ENCODE data around the gene MSH3.
"Not testable (repeated sequence)": the region's sequence is repeated elsewhere in the genome, so short reads cannot be mapped to it uniquely, and the experiment has no call there.

Gene MSH3

DNA sequence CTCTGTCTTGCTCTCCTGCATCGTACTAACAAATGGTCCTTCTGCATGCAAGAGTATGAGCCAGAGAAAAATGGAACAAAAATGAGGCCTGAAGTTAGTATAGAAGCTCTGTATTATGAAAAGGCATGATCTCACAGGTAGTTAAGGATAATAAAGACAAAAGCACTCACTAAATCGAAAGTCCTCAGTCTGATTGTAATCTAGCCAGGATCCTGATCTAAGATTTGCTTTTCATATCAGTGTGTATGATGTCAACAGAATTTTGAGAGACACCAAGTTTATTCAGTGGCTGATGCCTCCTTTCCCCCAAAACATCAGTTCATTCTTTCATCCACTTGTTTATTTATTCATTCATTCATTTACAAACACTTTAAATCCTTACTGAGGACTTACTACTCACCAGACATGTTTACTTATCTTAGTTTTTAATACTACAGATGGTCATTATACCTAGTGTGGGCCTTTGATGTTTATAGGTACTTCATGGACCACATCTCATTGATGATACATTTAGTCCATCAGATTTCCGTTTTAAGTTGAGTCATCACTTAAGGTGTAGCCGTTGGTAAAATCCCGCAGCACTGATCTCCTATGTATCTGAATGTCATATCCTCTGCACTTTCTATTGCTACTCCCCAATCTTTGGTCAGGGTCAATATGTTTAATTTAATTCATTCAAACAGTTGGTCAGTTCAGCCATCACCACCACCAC, 105.6 kb downstream of the MSH3 start:
- DNase-seq, result no peak

DNA sequence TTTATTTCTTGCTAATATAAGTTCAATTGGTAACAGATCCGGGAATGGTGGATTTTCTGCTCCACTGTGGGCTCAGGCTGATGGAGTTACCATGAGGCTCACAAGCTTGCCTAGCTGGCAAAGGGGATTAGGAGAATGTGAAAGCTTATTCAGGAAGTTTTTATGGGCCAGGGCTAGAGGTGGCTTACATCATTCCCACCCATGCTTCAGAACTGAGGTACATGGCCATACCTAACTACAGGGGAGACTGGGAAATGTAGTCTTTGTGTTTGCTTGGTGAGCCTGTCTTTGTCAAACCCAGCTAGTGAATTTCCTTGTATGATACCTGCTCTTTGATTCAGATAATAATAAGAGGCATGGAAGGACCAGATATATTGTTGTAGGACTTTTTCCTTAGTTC, 106.2 kb downstream of the MSH3 start:
- no peak for DNase-seq

DNA sequence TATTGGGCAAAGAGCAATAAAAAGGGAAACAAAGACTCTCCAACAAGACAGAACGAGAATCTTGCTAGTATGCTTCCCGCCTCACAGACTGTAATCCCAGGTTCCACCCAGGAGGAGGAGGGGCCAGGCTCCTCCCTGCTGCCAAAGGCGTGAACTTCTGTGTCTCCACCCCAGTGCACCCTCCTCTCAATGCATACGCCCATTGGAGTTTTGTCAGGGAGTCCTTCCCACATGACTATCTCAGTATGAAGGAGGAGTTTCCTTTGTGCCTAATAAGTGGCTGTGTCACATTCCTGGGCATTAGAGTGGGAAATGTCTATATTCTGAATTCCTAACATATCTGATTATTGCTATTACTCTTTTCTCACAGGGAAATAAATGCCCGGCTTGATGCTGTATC, 106.7 kb downstream of the MSH3 start:
- no peak for DNase-seq

DNA sequence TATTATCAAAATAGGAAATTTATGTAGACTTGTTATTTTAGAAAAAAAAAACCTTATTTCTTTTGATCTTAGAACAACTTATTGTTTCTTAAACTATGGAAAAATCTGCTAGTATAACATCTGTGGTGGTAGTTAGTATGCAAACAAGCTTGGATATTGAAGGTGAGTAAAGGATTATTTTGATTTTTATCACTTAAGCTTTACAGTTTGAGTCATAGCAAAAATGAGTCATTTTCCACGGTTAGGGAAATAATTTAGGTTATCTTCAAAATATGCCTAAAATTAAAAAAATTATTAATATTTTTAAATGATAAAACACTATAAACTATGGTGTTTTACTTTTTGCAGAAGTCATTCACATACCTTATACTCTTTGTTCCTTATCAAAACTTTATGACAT, 107.5 kb downstream of the MSH3 start:
- DNase-seq, result no peak

DNA sequence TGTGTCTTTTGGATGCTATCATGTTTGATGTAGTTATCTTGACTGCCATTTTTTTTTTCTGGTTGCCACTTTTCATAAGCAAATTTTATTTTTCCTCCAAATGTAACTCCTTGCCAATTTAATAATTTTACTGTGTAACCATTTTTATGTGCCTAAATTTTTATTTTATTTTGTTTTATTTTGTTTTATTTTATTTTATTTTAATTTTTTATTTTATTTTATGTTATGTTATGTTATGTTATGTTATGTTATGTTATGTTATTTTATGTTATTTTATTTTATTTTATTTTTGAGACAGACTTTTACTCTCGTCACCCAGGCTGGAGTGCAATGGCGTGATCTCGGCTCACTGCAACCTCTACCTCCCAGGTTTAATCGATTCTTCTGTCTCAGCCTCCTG, 108.1 kb downstream of the MSH3 start:
- no peak for DNase-seq

DNA sequence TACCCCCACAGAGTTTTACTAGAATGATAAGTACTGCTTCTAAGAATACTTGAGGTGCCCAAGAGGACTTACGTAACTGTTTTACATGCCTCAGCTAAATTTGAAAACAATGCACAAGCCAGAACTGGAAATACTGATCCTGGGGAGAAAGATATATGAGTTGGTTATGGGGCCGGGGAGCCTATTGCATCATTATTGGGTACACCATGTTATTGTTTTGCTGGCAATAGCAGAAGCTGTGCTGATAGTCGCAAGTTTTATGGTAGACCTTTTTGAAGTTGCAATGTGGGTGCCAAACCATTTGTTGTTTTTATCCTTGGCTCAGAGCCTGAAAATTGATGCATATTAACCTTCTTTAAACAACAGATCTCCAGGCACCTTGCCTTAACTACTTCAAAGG, 108.8 kb downstream of the MSH3 start:
- no peak for DNase-seq

DNA sequence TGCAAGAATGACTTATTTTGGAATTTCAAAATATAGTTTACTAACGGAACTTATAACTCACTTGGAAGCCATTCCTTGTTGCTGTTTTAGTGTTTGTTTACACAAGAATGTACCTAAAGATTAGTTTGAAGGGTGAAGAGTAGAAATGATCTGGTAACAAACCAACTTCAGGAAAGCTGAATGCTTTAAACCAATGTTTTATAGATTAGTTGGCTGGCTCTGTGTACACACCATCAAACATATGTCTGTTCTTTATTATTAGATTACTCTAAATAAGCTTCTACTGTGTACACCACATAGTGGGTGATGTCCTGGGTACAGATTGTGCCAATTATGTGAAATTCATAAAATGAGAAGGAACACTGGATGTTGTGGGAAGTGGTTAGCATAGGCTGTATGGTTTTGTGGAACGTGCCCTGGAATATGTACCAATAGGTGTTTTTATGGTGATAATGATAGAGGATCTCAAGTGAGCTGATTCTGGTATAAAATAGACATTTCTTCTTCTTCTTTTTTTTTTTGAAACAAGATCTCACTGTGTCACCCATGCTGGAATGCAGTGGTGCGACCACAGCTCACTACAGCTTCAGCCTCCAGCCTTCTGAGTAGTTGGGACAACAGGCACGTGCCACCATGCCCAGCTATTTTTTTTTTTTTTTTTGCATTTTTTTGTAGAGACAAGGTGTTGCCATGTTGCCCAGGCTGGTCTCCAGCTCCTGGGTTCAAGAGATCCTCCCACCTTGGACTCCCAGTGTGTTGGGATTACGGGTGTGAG, 109.6 kb downstream of the MSH3 start:
- no peak for DNase-seq

DNA sequence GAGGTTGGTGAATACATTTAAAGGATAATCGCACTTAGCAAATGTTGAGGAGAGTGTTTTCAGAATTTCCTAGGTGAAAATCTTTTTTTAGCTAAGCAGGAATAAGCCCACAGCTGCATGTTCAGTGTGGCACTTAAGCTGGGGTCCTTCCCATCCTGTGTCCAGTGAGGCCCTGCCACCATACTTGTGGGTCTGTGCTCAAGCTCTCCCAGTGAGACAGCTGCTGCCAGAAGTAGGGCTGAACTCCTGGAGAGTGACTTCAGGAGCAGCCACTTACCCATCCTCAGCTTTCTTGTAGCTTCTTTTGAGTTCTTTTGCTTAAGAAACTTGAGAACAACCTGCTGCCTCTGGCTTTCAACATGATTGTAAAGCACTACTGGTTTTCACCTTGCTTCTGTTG, 110.3 kb downstream of the MSH3 start:
- DNase-seq, result no peak

DNA sequence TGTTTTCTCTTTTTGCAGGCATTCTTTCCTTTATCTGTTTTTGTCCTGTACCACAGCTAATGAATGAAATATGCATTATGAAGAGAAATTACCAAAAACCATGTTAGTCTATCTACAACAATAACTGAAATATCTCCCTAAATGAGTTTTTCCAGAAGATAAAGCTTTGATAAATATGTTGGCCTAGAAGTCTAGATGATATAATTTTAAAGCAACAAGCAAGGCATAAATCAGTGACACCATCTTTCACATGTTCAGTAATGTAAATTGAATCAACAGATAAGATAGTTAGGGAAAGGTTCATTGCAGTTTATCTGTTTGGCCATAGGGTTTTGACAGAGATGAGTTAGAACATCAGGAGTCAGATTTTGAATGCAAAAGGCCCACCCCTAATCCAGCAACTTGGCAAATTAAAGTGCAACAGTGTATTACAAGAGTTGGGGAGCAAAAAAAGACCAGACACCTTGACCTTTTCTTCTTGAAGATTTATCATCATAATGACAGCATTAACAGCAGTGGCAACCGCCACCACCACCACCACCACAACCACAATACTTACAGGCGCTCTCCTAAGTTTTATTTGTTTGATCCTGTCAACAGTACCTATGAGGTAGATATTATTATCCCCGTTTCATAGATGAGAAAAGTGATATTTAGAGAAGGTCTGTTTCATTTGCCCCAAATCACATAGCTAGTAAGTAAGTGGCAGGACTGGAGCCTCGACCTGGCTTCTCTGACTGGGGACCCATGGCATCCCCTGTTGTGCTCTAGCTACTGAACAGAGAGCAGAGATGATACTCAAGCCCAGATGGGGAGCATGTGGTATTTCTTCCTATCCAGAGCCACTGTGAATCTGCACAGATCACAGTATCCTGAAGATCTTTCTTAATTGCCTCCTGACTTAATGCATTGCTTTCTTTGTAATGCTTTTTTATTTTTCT, 123.2 kb downstream of the MSH3 start:
- DNase-seq, result no peak

DNA sequence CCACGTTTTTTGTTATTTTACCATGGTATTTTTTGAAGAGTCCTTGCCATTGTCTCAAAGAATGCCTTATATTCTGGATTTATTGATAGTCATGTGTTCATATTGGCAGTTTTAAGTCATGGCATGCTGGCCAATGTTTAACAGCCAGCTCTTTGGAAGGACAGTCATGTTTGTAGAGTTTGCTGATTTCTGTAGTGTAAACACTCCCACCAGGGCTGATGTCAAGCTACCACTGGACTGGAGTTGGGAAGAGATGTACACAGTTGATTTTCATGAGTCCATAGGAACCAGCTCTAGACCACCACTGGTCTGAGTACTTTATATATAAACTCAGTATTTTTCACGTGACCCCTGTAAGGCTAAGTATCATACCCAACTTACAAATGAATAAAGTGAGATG, 125.6 kb downstream of the MSH3 start:
- no peak for DNase-seq

DNA sequence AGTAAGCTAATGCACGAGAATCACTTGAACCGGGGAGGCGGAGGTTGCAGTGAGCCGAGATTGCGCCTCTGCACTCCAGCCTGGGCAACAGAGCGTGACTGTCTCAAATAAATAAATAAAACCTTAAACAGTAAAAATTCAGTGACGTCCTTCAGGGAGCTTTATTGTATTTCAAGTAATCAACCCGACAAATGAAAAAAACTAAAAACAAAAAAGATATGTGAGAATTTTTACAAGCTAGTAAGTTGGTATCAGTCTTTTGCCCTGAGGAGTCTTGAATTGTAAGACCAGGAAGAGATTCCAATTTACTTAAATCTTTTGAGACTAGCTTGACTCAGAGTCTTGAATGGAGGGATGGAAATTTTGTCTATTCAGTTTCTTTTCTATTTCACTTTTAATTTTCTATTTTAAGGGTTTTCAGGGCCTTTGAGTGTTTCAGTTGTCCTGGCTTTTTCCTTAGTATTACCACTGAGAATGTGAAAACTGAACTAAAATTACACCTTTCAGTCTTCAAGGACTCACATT, 126.4 kb downstream of the MSH3 start:
- DNase-seq, result no peak

DNA sequence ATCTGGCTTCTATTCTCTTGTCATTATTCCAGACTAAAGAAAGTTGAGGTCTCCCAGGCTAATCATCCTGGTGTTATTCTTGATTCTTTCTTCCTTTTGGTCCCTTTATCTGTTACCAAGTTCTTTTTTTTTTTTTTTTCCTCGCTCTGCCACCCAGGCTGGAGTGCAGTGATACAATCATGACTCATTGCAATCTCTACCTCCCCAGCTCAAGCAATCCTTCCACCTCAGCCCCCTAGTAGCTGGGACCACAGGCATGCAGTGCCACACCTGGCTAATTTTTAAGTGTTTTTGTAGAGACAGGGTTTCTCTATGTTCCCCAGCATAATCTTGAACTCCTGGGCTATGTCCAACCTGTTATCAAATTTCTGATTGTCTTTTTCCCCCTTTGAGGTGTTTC, 126.9 kb downstream of the MSH3 start:
- no peak for DNase-seq

DNA sequence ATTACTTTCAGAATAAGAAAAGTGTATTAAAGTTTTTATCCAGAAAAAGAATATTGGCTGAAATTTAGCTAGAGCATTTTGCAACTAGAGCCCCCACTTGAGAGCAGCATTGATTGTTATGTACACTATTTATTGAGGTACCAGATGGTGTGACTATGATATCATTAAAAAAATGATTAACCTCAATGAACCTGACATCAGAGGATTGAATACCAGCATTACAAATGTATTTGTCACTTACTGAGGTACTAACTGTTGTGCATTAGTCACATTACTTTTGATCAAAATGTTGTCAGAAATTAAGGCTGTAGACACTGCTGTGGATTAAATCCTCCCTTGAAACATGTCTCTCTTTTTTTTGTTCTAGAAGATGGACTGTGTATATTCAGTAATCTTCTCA, 128.2 kb downstream of the MSH3 start:
- DNase-seq, result no peak

DNA sequence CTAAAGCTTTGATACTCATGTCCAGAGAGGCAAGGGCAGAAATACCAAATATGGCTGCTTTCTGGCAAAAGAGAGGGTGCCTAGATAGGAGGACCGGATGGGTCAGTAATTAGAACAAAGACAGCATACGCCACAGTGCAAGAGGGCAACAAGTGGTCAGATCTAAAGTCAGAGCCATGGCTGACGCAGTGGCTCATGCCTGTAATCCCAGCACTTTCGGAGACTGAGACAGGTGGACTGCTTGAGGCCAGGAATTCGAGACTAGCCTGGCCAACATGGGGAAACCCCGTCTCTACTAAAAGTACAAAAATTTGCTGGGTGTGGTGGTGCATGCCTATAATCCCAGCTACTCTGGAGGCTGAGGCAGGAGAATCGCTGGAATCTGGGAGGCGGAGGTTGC, 129.3 kb downstream of the MSH3 start:
- not testable (repeated sequence) for DNase-seq

DNA sequence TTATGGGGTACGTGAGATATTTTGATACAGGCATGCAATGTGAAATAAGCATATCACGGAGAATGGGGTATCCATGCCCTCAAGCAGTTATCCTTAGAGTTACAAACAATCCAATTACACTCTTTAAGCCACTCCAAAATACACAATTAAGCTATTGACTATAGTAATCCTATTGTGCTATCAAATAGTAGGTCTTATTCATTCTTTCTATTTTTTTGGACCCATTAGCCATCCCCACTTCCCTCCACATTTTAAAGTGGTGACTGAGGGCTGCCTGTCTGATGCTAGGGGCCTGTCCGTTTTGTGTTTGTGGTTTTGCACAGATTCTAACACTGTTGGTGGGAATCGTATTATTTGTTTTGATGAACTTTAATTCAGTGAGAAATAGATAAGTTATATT, 130.0 kb downstream of the MSH3 start:
- no peak for DNase-seq

DNA sequence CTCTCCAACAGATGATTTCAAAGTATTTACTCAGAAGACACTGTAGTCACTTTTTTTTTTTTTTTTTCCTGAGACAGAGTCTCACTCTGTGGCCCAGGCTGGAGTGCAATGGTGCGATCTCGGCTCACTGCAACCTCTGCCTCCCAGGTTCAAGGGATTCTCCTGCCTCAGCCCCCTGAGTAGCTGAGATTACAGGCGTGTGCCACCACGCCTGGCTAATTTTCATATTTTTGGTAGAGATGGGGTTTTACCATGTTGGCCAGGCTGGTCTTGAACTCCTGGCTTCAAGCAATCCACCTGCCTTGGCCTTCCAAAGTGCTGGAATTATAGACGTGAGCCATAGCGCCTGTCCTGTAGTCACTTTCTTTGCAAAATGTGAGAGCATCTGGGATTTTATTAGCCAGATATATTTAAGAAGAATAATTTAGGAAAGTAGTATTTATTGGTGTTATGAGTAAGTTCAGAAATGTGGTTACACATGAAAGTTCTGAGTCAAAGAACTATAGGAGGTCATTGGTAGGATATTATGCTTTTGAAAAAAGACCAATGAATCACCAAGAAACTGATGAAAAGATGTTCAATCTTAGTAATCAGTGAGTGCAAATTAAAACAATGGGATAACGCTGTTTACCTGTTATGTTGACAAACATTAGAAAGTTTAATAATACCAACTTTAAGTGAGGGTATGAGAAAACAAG, 135.0 kb downstream of the MSH3 start:
- DNase-seq, result not testable (repeated sequence)

DNA sequence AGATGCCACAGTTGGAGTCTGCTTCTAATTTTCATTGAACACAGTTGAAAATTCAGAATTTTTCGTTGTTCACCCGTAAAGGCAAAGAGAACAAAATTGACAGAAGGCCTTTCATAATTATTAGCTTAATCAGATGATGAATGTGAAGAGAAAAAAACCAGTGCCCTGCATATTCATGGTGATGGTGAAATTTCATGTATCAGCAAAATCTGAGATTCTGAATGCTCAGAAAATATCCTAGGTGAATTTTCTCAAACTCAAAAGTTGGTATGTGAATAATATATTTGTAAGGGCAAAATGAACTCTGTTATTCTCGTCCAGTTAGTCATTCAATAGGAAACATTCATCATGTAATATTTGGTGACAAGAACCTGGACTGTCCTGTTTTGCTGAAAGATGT, 136.2 kb downstream of the MSH3 start:
- DNase-seq, result no peak

DNA sequence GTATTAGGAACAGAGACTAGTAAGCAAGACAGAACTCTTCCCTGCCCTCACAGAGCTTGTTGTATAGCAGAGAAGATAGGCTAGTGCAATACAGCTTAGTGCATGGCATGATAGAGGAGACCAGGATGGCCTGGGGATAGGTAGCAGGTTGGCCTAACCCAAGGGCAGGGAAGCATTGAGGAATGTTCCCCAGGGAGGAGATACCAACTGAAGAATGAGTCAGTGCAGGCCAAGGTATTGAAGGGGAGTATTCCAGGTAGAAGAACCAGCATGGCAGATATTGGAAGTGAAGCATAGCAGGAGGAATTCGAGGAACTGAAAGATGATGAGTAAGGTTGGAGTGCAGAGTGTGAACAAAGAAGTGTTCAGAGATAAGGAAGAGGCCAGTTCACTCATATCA, 138.9 kb downstream of the MSH3 start:
- DNase-seq, result no peak

DNA sequence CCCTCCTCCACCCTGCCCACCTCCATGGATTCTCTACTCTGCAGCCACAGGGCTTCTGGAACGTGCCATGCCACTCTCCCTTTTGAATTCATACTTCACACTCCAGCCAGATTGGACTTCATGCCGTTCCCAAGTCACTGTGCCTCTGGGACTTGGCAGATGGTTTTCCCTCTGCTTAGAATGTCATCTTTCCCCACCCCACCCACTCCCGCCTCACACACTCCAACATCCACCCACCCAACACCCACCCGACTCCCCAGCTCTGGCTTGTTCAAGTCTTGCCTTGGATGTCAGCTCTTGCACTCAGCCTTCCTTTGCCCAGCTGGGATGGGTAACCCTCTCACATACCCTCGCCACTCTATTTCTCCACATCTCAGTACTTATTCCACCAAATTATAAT, 142.4 kb downstream of the MSH3 start:
- no peak for DNase-seq

DNA sequence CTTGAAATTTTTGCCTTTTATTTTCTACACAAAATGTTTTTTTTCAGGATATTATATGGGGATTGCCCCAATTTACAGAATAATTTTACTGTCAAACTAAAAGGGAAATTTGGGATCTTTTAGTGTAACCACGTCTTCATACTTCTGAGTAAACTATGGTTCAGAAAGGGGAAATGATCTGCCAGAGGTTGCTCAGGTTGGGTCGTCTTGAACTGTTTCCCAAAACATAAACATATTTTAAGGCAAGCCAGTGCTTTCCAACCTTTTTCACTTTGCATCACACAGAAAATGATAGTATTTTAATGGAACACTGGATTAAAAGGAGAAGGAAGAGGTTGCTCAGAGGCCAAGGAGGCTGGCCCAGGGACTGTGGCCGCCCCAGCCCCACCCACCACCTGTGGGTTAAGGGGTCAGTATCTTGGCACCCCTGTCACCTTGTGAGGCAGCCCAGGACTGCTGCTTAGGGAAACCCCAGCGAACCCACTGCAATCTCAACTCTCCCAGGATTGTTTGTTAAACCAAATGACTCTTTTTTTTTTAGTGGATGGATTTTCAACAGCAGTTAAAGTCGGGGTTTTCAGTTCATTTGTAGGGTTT, 143.1 kb downstream of the MSH3 start:
- no peak for DNase-seq

DNA sequence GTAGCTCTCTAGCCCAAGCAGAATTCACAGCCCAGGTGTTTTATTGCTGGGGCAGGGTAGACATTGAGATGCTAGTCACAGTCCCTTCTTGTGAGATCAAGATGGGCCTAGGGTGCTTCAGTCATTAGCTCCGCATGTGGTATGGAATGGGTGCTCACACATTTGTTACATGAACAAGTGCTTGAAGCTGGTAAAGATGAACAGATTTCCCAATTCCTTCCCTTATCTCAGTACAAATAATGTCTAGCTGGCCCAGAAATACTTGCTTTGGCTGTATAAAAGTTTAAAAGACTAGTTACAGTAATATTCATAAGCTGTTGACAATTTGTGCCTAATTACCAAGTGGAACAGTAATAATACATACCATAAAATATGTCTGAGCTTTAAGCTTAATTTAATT, 143.7 kb downstream of the MSH3 start:
- no peak for DNase-seq

DNA sequence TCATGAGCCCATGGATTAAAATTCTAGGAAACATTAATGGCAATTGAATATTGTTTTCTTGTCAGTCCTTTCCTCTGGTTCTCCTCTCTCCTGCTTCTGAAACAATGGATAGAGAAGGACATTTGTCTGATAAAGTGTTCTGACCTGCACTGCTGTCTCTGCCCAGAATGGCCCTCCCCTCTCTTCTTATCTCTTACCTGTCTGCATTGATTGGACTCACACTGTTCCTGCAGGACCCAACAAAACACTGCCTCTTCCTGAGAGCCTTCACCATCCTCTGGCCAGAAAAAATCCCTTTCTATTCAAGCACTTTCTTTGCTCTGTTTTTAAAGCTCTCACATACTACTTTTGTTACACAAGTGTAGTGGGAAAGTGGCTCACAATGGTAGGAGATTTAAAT, 144.2 kb downstream of the MSH3 start:
- DNase-seq, result no peak

Measured in activated CD4-positive, alpha-beta T cell treated with anti-CD3 and anti-CD28 coated beads, Interleukin-2, amount 50 U/mL, for 48 hours (primary cell).